Liver (tissue), 9 donors: ENCODE results near the gene SMG7. TPM values are rescaled to one million over a fixed set of nuclear protein-coding genes. Genes with fewer than 3 reads are reported as not detected.

Source experiments
- DNase-seq: peaks from one replicate; pipeline ENCODE4 v3.0.0-alpha.2; 2017; ENCODE audit warnings: low spot score
- H3K27ac ChIP-seq, 2 donors: one replicate each; pipeline ENCODE4 v1.7.0; 2013; ENCODE audit warnings: inconsistent platforms in 2 of 2, low read length in 2 of 2, control low read depth in 1 of 2, low read depth in 1 of 2, mild to moderate bottlenecking in 1 of 2
- H3K27me3 ChIP-seq, 4 donors: one replicate each; pipeline versions ENCODE4 v1.6.1 to v1.7.0; 2013; ENCODE audit warnings: low read length in 3 of 4, inconsistent platforms in 1 of 4, mild to moderate bottlenecking in 1 of 4, moderate library complexity in 1 of 4; ENCODE audit not compliant: control insufficient read depth in 4 of 4, insufficient read depth in 4 of 4
- H3K36me3 ChIP-seq, 4 donors: one replicate each; pipeline versions ENCODE4 v1.6.1 to v1.7.0; 2013; ENCODE audit warnings: low read length in 3 of 4, mild to moderate bottlenecking in 3 of 4, low read depth in 1 of 4, moderate library complexity in 1 of 4; ENCODE audit not compliant: control insufficient read depth in 4 of 4, insufficient read depth in 3 of 4
- H3K4me1 ChIP-seq, 4 donors: one replicate each; pipeline versions ENCODE4 v1.6.1 to v1.7.0; 2013; ENCODE audit warnings: low read length in 3 of 4, mild to moderate bottlenecking in 3 of 4, moderate library complexity in 1 of 4; ENCODE audit not compliant: control insufficient read depth in 4 of 4, insufficient read depth in 4 of 4
- H3K4me3 ChIP-seq, 3 donors: one replicate each; pipeline versions ENCODE4 v1.6.1 to v1.7.0; 2013; ENCODE audit warnings: low read length in 3 of 3, control low read depth in 1 of 3, low read depth in 1 of 3, mild to moderate bottlenecking in 1 of 3
- H3K9ac ChIP-seq, 2 donors: one replicate each; pipeline ENCODE4 v1.7.0; 2013; ENCODE audit warnings: low read length in 2 of 2, mild to moderate bottlenecking in 2 of 2, moderate library complexity in 2 of 2, control low read depth in 1 of 2, low read depth in 1 of 2
- H3K9me3 ChIP-seq, 4 donors: one replicate each; pipeline versions ENCODE4 v1.6.1 to v1.7.0; 2013; ENCODE audit warnings: low read length in 3 of 4; ENCODE audit not compliant: control insufficient read depth in 4 of 4
- ATF3 ChIP-seq: IDR thresholded peaks from 2 replicates; pipeline ENCODE4 v1.6.1; 2016; ENCODE audit warnings: antibody characterized with exemption
- EGR1 ChIP-seq, 2 donors: IDR thresholded peaks; 2 replicates each; pipeline ENCODE4 v1.6.1; 2016 to 2018; ENCODE audit warnings: antibody characterized with exemption in 2 of 2, low read depth in 2 of 2
- FOXA1 ChIP-seq: IDR thresholded peaks from 2 replicates; pipeline ENCODE4 v1.6.1; 2016; ENCODE audit warnings: antibody characterized with exemption
- FOXA2 ChIP-seq: IDR thresholded peaks from 2 replicates; pipeline ENCODE4 v1.6.1; 2016; ENCODE audit warnings: antibody characterized with exemption
- GABPA ChIP-seq, 2 donors: IDR thresholded peaks in 1 of 2; conservative IDR thresholded peaks in 1 of 2; 2 replicates each; pipeline ENCODE4 v1.6.1; 2016; ENCODE audit warnings: antibody characterized with exemption in 2 of 2, mild to moderate bottlenecking in 1 of 2, moderate library complexity in 1 of 2
- HNF4G ChIP-seq: IDR thresholded peaks from 2 replicates; pipeline ENCODE4 v1.6.1; 2016; ENCODE audit warnings: antibody characterized with exemption
- MAX ChIP-seq: IDR thresholded peaks from 2 replicates; pipeline ENCODE4 v1.6.1; 2016; ENCODE audit warnings: antibody characterized with exemption
- NR2F2 ChIP-seq: IDR thresholded peaks from 2 replicates; pipeline ENCODE4 v1.6.1; 2016; ENCODE audit warnings: antibody characterized with exemption
- RXRA ChIP-seq, 2 donors: IDR thresholded peaks; 2 replicates each; pipeline ENCODE4 v1.6.1; 2017 to 2018; ENCODE audit warnings: antibody characterized with exemption in 2 of 2, mild to moderate bottlenecking in 1 of 2
- SP1 ChIP-seq: IDR thresholded peaks from 2 replicates; pipeline ENCODE4 v1.6.1; 2018; ENCODE audit warnings: antibody characterized with exemption, mild to moderate bottlenecking
- TAF1 ChIP-seq: conservative IDR thresholded peaks from 2 replicates; pipeline ENCODE4 v1.6.1; 2016; ENCODE audit warnings: antibody characterized with exemption, mild to moderate bottlenecking
- WGBS: extraction: QIAGEN DNeasy Blood & Tissue Kit; methylation state at CpG from one replicate; pipeline ENCODE4 v1.1.7; 2013; 5-methylcytosine and 5-hydroxymethylcytosine counted together
- polyA plus RNA-seq, 2 donors: library from polyadenylated mRNA; stranded (reverse) in 1 of 2; unstranded in 1 of 2; fragments of 200-250 nt in 1 of 2; fragments of >200 nt in 1 of 2; fragmentation: Nextera tagmentation in 1 of 2; extraction: Ambion mirVana in 1 of 2; gene quantifications; one replicate each; pipeline versions ENCODE4 v1.2.1 to v1.2.3, GENCODE V29; 2013 to 2015
- total RNA-seq, 2 donors: library from RNA; depleted of rRNA; stranded (reverse); fragments of >200 nt; gene quantifications; one replicate each; pipeline ENCODE4 v1.2.3, GENCODE V29; 2014
- TF ChIP-seq, protein P1 (sequence below): fragments of 150-350 bp; IDR thresholded peaks from 2 replicates; pipeline ENCODE4 v1.5.1; 2017; ENCODE audit warnings: improper control_type of control experiment, low read depth, low read length; ENCODE audit not compliant: missing input control
- TF ChIP-seq, protein P2 (sequence below): IDR thresholded peaks from 2 replicates; pipeline ENCODE4 v1.6.1; 2016; ENCODE audit warnings: antibody characterized with exemption, mild to moderate bottlenecking
- donor health status: healthy.
- donor health status: healthy.
- donor health status: healthy.
- donor health status: healthy.
- donor health status: healthy.

Gene SMG7
- total and polyA plus RNA-seq, 4 donors: 9.5 to 28.7 (median 13.6) TPM

DNA sequence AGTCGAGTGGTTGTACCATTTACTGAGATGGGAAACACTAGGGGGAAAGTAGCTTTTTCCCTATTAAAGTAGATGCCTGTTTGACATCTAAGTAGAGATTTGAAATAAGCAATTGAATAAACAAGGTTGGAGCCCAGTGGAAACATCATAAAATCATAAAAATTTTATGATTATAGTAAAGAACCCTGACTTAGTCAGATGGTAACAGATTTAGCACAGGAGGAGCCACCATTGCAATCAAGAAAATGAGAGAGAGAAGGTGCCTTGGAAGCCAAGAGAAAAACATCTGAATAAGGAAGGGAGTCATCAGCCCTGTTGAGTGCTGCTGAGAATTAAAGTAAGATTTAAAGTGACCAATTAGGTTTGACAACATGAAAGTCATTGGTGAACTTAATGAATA, 49.8 kb downstream of the SMG7 start:
- 91% methylated on average over 1 of the region's 1 CpG for WGBS
- no peaks in the 10 kb centered on the region for H3K4me1 ChIP-seq
- H3K9me3 ChIP-seq: no peaks in the 10 kb centered on the region
- H3K36me3 ChIP-seq: peaks cover 2 to 28% (median 14%) of the 10 kb centered on the region in 4 donors
- no peak overlapping the region for H3K9ac ChIP-seq
- H3K4me3 ChIP-seq: no peak overlapping the region
- no peak for DNase-seq
- H3K27me3 ChIP-seq: no peaks in the 10 kb centered on the region
- TF ChIP-seq FOXA2: no peak
- no peak for TF ChIP-seq MAX
- no peak for TF ChIP-seq TAF1
- TF ChIP-seq, protein P1, sequence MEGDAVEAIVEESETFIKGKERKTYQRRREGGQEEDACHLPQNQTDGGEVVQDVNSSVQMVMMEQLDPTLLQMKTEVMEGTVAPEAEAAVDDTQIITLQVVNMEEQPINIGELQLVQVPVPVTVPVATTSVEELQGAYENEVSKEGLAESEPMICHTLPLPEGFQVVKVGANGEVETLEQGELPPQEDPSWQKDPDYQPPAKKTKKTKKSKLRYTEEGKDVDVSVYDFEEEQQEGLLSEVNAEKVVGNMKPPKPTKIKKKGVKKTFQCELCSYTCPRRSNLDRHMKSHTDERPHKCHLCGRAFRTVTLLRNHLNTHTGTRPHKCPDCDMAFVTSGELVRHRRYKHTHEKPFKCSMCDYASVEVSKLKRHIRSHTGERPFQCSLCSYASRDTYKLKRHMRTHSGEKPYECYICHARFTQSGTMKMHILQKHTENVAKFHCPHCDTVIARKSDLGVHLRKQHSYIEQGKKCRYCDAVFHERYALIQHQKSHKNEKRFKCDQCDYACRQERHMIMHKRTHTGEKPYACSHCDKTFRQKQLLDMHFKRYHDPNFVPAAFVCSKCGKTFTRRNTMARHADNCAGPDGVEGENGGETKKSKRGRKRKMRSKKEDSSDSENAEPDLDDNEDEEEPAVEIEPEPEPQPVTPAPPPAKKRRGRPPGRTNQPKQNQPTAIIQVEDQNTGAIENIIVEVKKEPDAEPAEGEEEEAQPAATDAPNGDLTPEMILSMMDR: no peak
- H3K27ac ChIP-seq: no peak overlapping the region

DNA sequence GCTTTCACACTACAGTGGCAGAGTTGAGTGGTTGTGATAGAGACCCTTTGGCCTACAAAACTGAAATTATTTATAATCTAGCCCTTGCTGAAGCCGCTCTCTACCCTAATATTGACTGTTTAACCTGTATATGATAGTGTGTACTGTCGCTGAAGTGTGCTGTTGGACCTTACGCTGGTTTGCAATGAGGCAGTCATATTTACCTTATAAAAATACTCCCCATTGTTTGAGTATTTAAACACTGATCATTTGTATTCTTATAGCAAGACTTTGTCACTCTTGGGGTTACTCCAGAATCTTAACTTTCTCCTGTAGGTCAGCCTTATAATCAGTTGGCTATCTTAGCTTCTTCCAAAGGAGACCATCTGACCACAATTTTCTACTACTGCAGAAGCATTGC, 56.3 kb downstream of the SMG7 start:
- no peak for DNase-seq
- Histone ChIP-seq H3K9me3 (no peaks in the 10 kb centered on the region), H3K4me1 (no peaks in the 10 kb centered on the region), H3K27ac (no peak overlapping the region), H3K4me3 (no peak overlapping the region), H3K27me3 (no peaks in the 10 kb centered on the region), H3K9ac (no peak overlapping the region), H3K36me3 (peaks cover 6 to 59% (median 34%) of the 10 kb centered on the region in 4 donors)
- WGBS: 98% methylated on average over 3 of the region's 3 CpGs
- TF ChIP-seq, protein P1: no peak
- TF ChIP-seq RXRA (IDR thresholded peaks at IDR 0.05) (no peak), GABPA (IDR thresholded peaks at IDR 0.05 in 1 of 2, conservative IDR thresholded peaks at IDR 0.05 in 1 of 2) (no peak), SP1 (no peak), FOXA2 (no peak), MAX (no peak), HNF4G (no peak), EGR1 (IDR thresholded peaks at IDR 0.05; ENCODE audit: low read depth in 2 of 2) (no peak), NR2F2 (no peak), FOXA1 (no peak), ATF3 (no peak)
- TF ChIP-seq, protein P2, sequence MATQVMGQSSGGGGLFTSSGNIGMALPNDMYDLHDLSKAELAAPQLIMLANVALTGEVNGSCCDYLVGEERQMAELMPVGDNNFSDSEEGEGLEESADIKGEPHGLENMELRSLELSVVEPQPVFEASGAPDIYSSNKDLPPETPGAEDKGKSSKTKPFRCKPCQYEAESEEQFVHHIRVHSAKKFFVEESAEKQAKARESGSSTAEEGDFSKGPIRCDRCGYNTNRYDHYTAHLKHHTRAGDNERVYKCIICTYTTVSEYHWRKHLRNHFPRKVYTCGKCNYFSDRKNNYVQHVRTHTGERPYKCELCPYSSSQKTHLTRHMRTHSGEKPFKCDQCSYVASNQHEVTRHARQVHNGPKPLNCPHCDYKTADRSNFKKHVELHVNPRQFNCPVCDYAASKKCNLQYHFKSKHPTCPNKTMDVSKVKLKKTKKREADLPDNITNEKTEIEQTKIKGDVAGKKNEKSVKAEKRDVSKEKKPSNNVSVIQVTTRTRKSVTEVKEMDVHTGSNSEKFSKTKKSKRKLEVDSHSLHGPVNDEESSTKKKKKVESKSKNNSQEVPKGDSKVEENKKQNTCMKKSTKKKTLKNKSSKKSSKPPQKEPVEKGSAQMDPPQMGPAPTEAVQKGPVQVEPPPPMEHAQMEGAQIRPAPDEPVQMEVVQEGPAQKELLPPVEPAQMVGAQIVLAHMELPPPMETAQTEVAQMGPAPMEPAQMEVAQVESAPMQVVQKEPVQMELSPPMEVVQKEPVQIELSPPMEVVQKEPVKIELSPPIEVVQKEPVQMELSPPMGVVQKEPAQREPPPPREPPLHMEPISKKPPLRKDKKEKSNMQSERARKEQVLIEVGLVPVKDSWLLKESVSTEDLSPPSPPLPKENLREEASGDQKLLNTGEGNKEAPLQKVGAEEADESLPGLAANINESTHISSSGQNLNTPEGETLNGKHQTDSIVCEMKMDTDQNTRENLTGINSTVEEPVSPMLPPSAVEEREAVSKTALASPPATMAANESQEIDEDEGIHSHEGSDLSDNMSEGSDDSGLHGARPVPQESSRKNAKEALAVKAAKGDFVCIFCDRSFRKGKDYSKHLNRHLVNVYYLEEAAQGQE: no peak
